HG03064 (cell line): ENCODE results near the gene RPS6KA4.

Experiments used
- ATAC-seq: cut with Tn5 transposase; IDR thresholded peaks from one replicate; pipeline ENCODE4 v1.9.1; 2021; ENCODE audit warnings: low read depth; ENCODE audit not compliant: unreplicated experiment

The RPS6KA4 gene

DNA sequence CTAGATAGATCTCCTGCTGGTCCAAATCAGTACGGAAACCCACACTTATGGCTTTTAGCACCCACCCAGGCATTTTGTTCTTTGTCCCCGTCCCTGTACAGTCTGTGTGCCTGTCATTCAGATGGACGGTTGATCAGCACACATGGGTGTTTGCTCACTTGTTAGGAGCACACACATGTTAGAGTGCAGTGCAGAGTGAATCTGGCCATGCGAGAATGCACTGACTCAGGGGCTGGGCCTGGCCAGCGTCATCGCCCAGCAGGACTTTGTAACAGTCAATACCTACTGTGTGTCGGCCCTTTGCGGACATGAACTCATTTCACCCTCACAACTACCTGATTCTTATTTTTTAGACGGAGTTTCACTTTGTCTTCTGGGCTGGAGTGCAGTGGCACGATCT lies 3.4 kb downstream of the RPS6KA4 start:
- ATAC-seq: no peak

DNA sequence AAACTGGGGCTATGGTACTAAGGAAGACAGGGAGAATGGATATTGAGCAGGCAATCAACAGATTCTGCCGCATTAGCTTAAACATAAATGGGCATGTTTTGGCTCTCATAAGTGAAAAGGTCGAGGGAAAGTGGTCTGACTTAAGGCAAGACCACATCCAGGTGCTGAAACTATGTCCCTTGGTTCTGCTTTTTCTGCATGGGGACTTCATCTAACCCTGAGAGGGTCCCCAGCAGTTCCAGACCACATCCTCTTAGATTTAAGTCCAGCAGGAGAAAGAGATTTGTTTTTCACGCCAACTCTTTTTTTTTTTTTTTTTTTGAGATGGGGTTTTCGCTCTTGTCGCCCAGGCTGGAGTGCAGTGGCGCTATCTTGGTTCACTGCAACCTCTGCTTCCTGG lies 5.5 kb downstream of the RPS6KA4 start:
- ATAC-seq: no peak

GRCh38 chr11:64364911-64365310 lies 5.9 kb downstream of the RPS6KA4 start:
- ATAC-seq: no peak

- ATAC-seq: no peak
These were observed 7.8 kb downstream of the RPS6KA4 start for GRCh38 chr11:64366751-64367150.

GRCh38 chr11:64367931-64368672 lies 9.1 kb downstream of the RPS6KA4 start:
- no peak for ATAC-seq

DNA sequence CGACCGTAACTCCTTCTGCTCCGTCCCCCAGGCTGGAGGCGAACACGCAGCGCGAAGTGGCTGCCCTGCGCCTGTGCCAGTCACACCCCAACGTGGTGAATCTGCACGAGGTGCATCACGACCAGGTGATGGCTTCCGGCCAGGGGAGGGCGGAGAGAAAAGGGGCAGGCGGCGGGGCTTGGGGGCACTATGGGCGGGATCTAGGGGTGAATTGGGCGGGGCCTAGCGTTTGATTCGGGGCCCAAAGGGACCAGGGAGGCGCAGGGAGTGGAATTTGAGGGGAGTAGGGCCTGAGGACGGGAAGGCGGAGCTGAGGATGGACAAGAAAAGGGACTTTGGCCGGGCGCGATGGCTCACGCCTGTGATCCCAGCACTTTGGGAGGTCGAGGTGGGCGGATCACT lies 9.7 kb downstream of the RPS6KA4 start:
- no peak for ATAC-seq

GRCh38 chr11:64369440-64370421 lies 10.8 kb downstream of the RPS6KA4 start:
- no peak for ATAC-seq

- ATAC-seq: no peak
These were observed 12.2 kb downstream of the RPS6KA4 start for GRCh38 chr11:64371201-64371600.

- ATAC-seq: no peak
These were observed 13.1 kb downstream of the RPS6KA4 start for GRCh38 chr11:64372021-64372420.

GRCh38 chr11:64372802-64373597 lies 14.0 kb downstream of the RPS6KA4 start:
- ATAC-seq: no peak

DNA sequence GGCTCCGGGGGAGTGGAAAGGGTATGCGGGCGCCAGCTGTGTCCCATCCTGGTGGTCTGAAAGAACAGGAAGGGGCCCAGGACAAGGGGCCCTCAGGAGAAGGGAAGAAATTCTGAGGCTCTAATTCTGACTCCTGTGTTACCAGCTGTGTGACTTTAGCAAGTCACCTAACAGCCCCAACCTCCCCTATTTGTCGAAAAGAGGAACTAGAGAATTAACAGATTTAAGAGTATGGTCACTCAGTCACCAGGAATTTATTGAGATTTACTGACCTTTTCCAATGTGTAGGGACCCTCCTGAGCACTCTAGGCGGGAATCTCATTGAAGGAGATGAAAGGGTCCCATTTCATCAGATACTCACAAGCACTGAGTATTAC lies 14.6 kb downstream of the RPS6KA4 start:
- ATAC-seq: no peak

DNA sequence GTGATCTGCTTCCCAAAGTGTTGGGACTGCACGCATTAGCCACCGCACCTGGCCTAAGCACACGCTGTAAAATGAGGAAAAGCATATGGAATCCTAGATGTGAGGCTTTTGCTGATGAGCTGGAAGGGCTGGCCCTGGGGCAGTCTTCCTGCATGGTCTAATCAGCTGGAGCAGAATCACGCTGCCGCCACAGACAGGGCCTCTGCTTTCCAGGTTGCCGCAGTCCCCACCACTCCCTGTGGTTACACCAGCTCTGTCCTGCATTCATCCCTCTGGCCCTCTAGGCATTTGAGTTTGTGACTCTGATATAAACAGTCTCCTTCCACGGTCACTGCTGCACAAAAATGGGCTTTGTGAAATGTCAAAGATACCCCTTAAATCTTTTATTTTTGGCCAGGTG lies 17.1 kb downstream of the RPS6KA4 start:
- no peak for ATAC-seq

GRCh38 chr11:64378335-64378880 lies 19.4 kb downstream of the RPS6KA4 start:
- no peak for ATAC-seq

DNA sequence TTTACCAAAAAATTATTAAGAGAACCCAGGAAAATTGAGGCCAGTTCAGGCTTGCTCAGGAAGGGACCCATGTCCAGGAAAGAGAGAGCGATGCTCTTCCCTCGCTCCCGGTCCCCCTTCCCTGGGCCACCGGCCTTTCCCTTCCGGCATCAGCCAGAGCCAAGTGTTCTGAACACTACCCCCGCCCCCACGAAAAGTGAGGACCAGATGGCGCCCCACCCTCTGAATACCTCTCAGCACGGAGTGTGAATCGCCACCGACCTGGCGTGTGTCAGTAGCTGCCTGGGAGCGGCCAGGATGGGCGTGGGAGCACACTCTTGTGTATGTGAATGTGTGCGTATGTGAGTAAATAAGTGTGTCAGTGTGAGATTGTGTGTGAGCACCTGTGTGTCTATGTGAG lies 20.2 kb downstream of the RPS6KA4 start:
- no peak for ATAC-seq

GRCh38 chr11:64379817-64380709 lies 21.1 kb downstream of the RPS6KA4 start:
- no peak for ATAC-seq

DNA sequence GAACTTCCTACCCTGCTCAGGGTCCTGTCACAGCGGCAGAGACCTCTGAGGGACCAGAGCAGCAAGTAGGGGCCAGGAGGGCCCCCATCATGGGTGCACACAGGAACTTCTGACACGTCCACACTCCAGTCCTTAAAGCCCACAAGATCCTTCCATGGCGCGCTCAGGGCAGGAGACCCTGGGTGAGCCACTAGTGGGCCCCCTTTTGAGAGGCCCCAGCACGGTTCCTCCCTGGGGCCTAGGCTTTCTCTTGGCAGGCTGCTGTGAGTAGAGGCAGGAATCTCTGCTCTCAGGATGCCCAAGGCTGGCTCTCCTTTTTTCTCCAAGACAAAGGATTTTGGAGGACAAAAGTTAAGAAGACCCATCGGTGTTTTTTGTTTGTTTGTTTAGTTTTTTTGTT lies 22.4 kb downstream of the RPS6KA4 start:
- no peak for ATAC-seq

DNA sequence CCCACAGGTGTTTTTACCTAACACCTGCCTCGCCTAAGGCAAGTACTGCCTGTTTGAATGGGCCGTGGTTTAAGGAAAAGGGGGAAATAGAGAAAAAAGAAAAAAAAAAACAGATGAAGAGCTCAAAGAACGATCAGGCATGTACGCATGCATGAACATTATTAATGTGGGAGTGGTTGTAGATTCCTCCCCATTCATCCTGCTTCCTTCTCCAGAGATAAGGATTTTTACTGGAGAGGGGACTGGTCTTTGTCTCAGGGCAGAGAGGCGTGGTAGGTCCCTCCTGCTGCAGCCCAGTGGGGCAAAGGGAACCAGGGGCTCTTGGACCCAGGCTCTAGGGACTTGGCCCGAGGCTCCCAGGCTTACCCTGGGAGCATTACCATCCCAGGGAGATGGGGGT lies 23.1 kb downstream of the RPS6KA4 start:
- ATAC-seq: no peak

DNA sequence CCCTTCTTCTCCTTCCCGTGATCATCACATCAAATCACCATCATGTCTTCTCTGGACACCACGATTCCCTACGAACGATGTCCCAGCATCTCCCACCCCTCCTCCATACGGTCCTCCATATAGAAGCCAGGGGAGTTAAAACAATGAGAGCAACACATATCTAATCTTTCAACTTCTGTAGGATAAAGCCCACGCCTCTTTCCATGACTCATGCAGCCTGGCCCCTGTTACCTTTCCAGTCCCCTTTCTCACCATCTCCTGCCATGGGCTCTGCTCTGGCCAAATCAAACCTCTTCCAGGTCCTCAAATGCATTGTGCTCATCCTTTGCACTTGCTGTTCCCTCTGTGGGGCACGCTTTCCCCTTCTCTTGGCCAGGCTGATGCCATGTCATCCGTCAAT lies 23.6 kb downstream of the RPS6KA4 start:
- no peak for ATAC-seq

DNA sequence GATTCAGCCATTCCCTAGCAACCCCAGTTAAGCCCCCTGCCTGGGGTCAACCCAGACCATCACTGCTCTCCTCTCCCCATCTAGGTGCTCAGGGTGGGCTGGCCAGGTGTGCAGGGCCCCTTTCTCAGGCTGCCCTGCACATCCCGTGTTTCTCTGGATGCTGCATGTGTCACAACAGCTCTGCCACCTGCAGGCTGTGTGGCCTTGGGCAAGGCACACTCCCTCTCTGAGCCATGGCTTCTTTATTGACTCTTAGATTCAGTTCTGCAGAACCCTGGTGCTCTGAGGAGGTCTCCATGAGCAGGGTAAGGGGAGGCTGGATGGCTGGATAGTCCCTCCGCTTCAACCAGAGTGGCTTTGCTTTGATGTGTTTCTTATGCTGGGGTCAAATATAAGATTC lies 24.6 kb downstream of the RPS6KA4 start:
- no peak for ATAC-seq
